NCI-H1105 treated with DMSO at 0.1 percent for 48 hours (cell line): ENCODE results near the gene KCNIP4.

Source experiments
- DNase-seq: peaks from one replicate; lab custom pipeline; 2025; lab: John Stamatoyannopoulos, UW

KCNIP4 gene

GRCh38 chr4:21763855-21764254 lies 184.7 kb downstream of the KCNIP4 start:
- DNase-seq: peak; percentile 21

- no peak for DNase-seq
These were observed 191.3 kb downstream of the KCNIP4 start for GRCh38 chr4:21757248-21757647.

- no peak for DNase-seq
These were observed 195.3 kb downstream of the KCNIP4 start for GRCh38 chr4:21753084-21753760.

- no peak for DNase-seq
These were observed 196.0 kb downstream of the KCNIP4 start for GRCh38 chr4:21752616-21753015.

GRCh38 chr4:21749924-21750323 lies 198.6 kb downstream of the KCNIP4 start:
- no peak for DNase-seq

GRCh38 chr4:21749412-21749811 lies 199.2 kb downstream of the KCNIP4 start:
- DNase-seq: no peak

- DNase-seq: no peak
These were observed 204.5 kb downstream of the KCNIP4 start for GRCh38 chr4:21744046-21744445.

GRCh38 chr4:21742326-21742725 lies 206.2 kb downstream of the KCNIP4 start:
- DNase-seq: no peak

GRCh38 chr4:21738821-21739220 lies 209.8 kb downstream of the KCNIP4 start:
- DNase-seq: no peak

GRCh38 chr4:21735866-21736265 lies 212.7 kb downstream of the KCNIP4 start:
- DNase-seq: no peak

- DNase-seq: no peak
These were observed 214.5 kb downstream of the KCNIP4 start for GRCh38 chr4:21733894-21734630.

GRCh38 chr4:21728304-21728703 lies 220.3 kb downstream of the KCNIP4 start:
- no peak for DNase-seq

- DNase-seq: no peak
These were observed 222.2 kb downstream of the KCNIP4 start for GRCh38 chr4:21726255-21726815.

GRCh38 chr4:21722157-21722839 lies 226.3 kb downstream of the KCNIP4 start:
- no peak for DNase-seq

GRCh38 chr4:21716531-21716930 lies 232.0 kb downstream of the KCNIP4 start:
- no peak for DNase-seq

- no peak for DNase-seq
These were observed 238.3 kb downstream of the KCNIP4 start for GRCh38 chr4:21710179-21710835.

- no peak for DNase-seq
These were observed 238.8 kb downstream of the KCNIP4 start for GRCh38 chr4:21709761-21710160.

GRCh38 chr4:21709031-21709430 lies 239.5 kb downstream of the KCNIP4 start:
- no peak for DNase-seq

- no peak for DNase-seq
These were observed 249.1 kb downstream of the KCNIP4 start for GRCh38 chr4:21699446-21699845.

GRCh38 chr4:21697583-21697982 lies 251.0 kb downstream of the KCNIP4 start:
- peak; percentile 57 for DNase-seq

- no peak for DNase-seq
These were observed 253.4 kb downstream of the KCNIP4 start for GRCh38 chr4:21695141-21695540.

GRCh38 chr4:21692241-21692640 lies 256.3 kb downstream of the KCNIP4 start:
- DNase-seq: no peak
